Small intestine (tissue), 7 donors: ENCODE measurements around the gene POMT2. TPM values are rescaled to one million over a fixed set of nuclear protein-coding genes. Genes with fewer than 3 reads are reported as not detected.

Source experiments
- DNase-seq, 2 donors: peaks; one replicate each; pipeline versions ENCODE4 v3.0.0 to v3.0.0-alpha.2; 2013
- FAIRE-seq: peaks from 2 replicates; lab custom pipeline; 2012; peaks lifted over from hg19 to GRCh38; lab: Jason Lieb, UNC
- H3K27ac ChIP-seq, 3 donors: one replicate each; pipeline ENCODE4 v1.5.1; 2013; ENCODE audit warnings: low read length in 2 of 3, mild to moderate bottlenecking in 2 of 3, control low read depth in 1 of 3, inconsistent platforms in 1 of 3, low read depth in 1 of 3, moderate library complexity in 1 of 3
- H3K27me3 ChIP-seq, 3 donors: one replicate each; pipeline ENCODE4 v1.6.1; 2013; ENCODE audit warnings: low read length in 3 of 3, inconsistent platforms in 1 of 3; ENCODE audit not compliant: control insufficient read depth in 3 of 3, insufficient read depth in 3 of 3
- H3K36me3 ChIP-seq, 3 donors: one replicate each; pipeline ENCODE4 v1.6.1; 2013; ENCODE audit warnings: low read length in 3 of 3, inconsistent platforms in 1 of 3, low read depth in 1 of 3, mild to moderate bottlenecking in 1 of 3, moderate library complexity in 1 of 3; ENCODE audit not compliant: control insufficient read depth in 3 of 3, insufficient read depth in 2 of 3
- H3K4me1 ChIP-seq, 3 donors: one replicate each; pipeline ENCODE4 v1.6.1; 2013; ENCODE audit warnings: low read length in 2 of 3, inconsistent platforms in 1 of 3, low read depth in 1 of 3, mild to moderate bottlenecking in 1 of 3, moderate library complexity in 1 of 3; ENCODE audit not compliant: control insufficient read depth in 3 of 3, insufficient read depth in 2 of 3
- H3K4me3 ChIP-seq, 3 donors: one replicate each; pipeline ENCODE4 v1.5.1; 2013; ENCODE audit warnings: low read length in 3 of 3, control low read depth in 1 of 3, inconsistent platforms in 1 of 3, low read depth in 1 of 3, mild to moderate bottlenecking in 1 of 3, moderate library complexity in 1 of 3
- H3K9me3 ChIP-seq, 2 donors: one replicate each; pipeline ENCODE4 v1.6.1; 2013; ENCODE audit warnings: low read depth in 1 of 2, low read length in 1 of 2; ENCODE audit not compliant: control insufficient read depth in 2 of 2, insufficient read depth in 1 of 2
- WGBS, 3 donors: extraction: QIAGEN DNeasy Blood & Tissue Kit; methylation state at CpG; one replicate each; pipeline ENCODE4 v1.1.7; 2013; 5-methylcytosine and 5-hydroxymethylcytosine counted together
- polyA plus RNA-seq, 4 donors: library from polyadenylated mRNA; stranded (reverse) in 3 of 4; unstranded in 1 of 4; fragments of 200-250 nt in 3 of 4; fragments of 120-200 nt in 1 of 4; gene quantifications; one replicate each; pipeline versions ENCODE4 v1.2.1 to v1.2.3, GENCODE V29; 2013
- donor health status: healthy with polysubstance abuse.
- donor health status: control.
- donor health status: control.
- donor health status: Bipolar disorder and iron deficiency.
- donor health status: healthy.

The POMT2 gene
- polyA plus RNA-seq, 4 donors = 9.7 to 13.3 (median 10.7) TPM

DNA sequence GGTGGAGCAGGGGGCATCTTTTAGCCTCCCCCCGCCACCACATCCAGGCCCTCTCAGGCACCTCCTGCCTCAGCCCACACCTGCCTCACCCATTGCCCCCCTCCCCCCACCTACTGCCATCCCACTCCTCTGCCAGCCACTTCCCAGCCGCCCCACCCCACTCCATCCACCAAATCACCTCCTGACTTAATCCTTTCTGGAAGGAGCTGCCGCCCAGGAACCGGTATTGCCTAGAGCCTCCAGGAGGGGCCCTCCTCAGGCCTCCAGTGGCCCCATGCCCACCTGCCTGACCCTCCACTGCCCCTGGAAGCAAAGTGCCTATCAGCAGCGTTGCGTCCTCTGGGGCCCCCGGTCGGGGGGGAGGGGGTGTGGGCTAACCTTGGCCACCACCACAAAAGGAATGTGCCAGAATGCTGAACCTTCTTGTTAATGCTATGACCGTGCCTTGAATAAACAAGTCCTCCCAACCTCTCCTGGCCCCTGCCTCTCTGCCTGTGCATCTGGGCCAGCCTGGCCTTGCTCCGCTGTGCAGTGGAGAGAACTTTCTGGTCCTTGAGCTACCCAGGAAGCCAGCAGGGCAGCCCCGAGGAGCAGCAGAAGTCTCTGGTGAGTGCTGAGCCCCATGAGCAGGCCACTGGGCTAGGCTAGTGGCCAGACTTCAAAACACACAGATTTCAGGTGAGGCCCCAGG lies 61.5 kb downstream of the POMT2 start:
- H3K9me3 ChIP-seq = no peaks in the 10 kb centered on the region
- no peak overlapping the region for H3K4me3 ChIP-seq
- H3K36me3 ChIP-seq = no peaks in the 10 kb centered on the region
- DNase-seq (no peak), FAIRE-seq (no peak)
- no peaks in the 10 kb centered on the region for H3K27me3 ChIP-seq
- H3K27ac ChIP-seq = no peak overlapping the region
- WGBS, 3 donors = 30 to 57% (median 52%) methylated on average over 9 to 11 of the region's 11 CpGs
- no peaks in the 10 kb centered on the region for H3K4me1 ChIP-seq

- Histone ChIP-seq H3K4me1 (no peaks in the 10 kb centered on the region), H3K27ac (no peak overlapping the region), H3K9me3 (no peaks in the 10 kb centered on the region), H3K4me3 (no peak overlapping the region), H3K27me3 (no peaks in the 10 kb centered on the region), H3K36me3 (peaks cover 0 to 2% (median 0%) of the 10 kb centered on the region in 3 donors)
- WGBS, 3 donors = 74 to 87% (median 76%) methylated on average over 5 of the region's 5 CpGs
- DNase-seq = no peak
- FAIRE-seq = no peak
These were observed 62.1 kb downstream of the POMT2 start for GRCh38 chr14:77258566-77258965.

GRCh38 chr14:77257700-77258099 lies 63.0 kb downstream of the POMT2 start:
- 82 to 87% (median 84%) methylated on average over 10 of the region's 10 CpGs for WGBS, 3 donors
- Histone ChIP-seq H3K9me3 (no peaks in the 10 kb centered on the region), H3K27ac (no peak overlapping the region), H3K4me1 (no peaks in the 10 kb centered on the region), H3K4me3 (no peak overlapping the region), H3K27me3 (no peaks in the 10 kb centered on the region), H3K36me3 (peaks cover 0 to 2% (median 0%) of the 10 kb centered on the region in 3 donors)
- FAIRE-seq (no peak), DNase-seq (no peak)

- Histone ChIP-seq H3K9me3 (no peaks in the 10 kb centered on the region), H3K27me3 (no peaks in the 10 kb centered on the region), H3K4me1 (no peaks in the 10 kb centered on the region), H3K36me3 (peaks cover 0 to 2% (median 0%) of the 10 kb centered on the region in 3 donors), H3K4me3 (no peak overlapping the region), H3K27ac (no peak overlapping the region)
- DNase-seq (no peak), FAIRE-seq (no peak)
- WGBS, 3 donors = 81 to 94% (median 89%) methylated on average over 8 of the region's 8 CpGs
These were observed 64.0 kb downstream of the POMT2 start for GRCh38 chr14:77256694-77257093.

- FAIRE-seq (no peak), DNase-seq (no peak)
- Histone ChIP-seq H3K27me3 (no peaks in the 10 kb centered on the region), H3K27ac (no peak overlapping the region), H3K9me3 (no peaks in the 10 kb centered on the region), H3K4me1 (no peaks in the 10 kb centered on the region), H3K4me3 (no peak overlapping the region), H3K36me3 (peaks cover 0 to 7% (median 0%) of the 10 kb centered on the region in 3 donors)
- WGBS, 3 donors = 60 to 67% (median 66%) methylated on average over 20 of the region's 20 CpGs
These were observed 67.1 kb downstream of the POMT2 start for GRCh38 chr14:77253333-77254190.

DNA sequence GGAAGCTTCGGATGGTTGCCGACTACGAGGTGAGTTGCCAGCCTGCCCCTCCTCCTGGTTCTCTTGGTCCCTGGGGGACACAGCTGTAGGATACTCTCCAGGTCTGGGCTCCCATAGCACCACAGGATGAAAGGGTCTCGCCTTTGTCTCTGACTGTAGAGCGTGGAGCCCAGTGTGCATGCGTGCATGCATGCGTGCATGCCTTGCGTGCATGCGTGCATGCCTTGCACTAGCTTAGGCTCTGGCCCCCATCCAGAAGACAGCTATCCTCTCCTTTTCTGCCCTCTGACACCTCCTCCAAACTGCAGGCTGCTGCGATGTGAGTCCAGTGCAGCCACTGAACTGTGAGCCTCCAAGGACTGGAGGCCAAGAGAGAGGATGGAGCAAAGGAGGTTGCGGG lies 68.8 kb downstream of the POMT2 start:
- FAIRE-seq = no peak
- Histone ChIP-seq H3K4me3 (no peak overlapping the region), H3K27ac (no peak overlapping the region), H3K36me3 (peaks cover 0 to 10% (median 0%) of the 10 kb centered on the region in 3 donors), H3K4me1 (no peaks in the 10 kb centered on the region), H3K9me3 (no peaks in the 10 kb centered on the region), H3K27me3 (no peaks in the 10 kb centered on the region)
- DNase-seq = no peak
- WGBS, 3 donors = 93 to 94% (median 94%) methylated on average over 11 of the region's 11 CpGs

- H3K4me1 ChIP-seq = no peaks in the 10 kb centered on the region
- FAIRE-seq = no peak
- H3K27ac ChIP-seq = no peak overlapping the region
- no peaks in the 10 kb centered on the region for H3K27me3 ChIP-seq
- no peak for DNase-seq
- H3K9me3 ChIP-seq = no peaks in the 10 kb centered on the region
- H3K36me3 ChIP-seq = peaks cover 0 to 10% (median 0%) of the 10 kb centered on the region in 3 donors
- no peak overlapping the region for H3K4me3 ChIP-seq
- WGBS, 3 donors = 81 to 91% (median 86%) methylated on average over 6 of the region's 6 CpGs
These were observed 69.8 kb downstream of the POMT2 start for GRCh38 chr14:77250927-77251326.

- no peak for DNase-seq
- WGBS, 3 donors = 87 to 91% (median 90%) methylated on average over 7 of the region's 7 CpGs
- H3K27ac ChIP-seq = no peak overlapping the region
These were observed 71.4 kb downstream of the POMT2 start for GRCh38 chr14:77249286-77249685.

More at GRCh38 chr14:77249286-77249685, 71.4 kb downstream of the POMT2 start:
- Histone ChIP-seq H3K9me3 (no peaks in the 10 kb centered on the region), H3K4me1 (no peaks in the 10 kb centered on the region), H3K36me3 (peaks cover 0 to 10% (median 0%) of the 10 kb centered on the region in 3 donors), H3K27me3 (no peaks in the 10 kb centered on the region), H3K4me3 (no peak overlapping the region)
- no peak for FAIRE-seq
